IMR-90 (cell line): ENCODE results near the gene MRPS22. TPM values are rescaled to one million over a fixed set of nuclear protein-coding genes. Genes with fewer than 3 reads are reported as not detected.

ENCODE experiments used
- ATAC-seq: fragments of 200-7000 bp; cut with Tn5 transposase; 2 replicates; pipeline ENCODE4 v1.9.1; 2020; ENCODE audit warnings: low read depth, mild to moderate bottlenecking, moderate library complexity
- BruUV-seq: library from RNA; stranded (reverse); fragments of 400-500 nt; replicated peaks from 2 replicates; lab custom pipeline; 2021; lab: Mats Ljungman, UMichigan
- CTCF ChIA-PET: fragments of 300-600 bp; formaldehyde crosslinking; extraction: SDS; loops from one replicate; lab custom pipeline; 2021; ENCODE audit warnings: antibody characterized with exemption; lab: Yijun Ruan, JAX
- POLR2A ChIA-PET: fragments of 300-600 bp; sonication (Branson Sonifier 250); formaldehyde crosslinking; loops from one replicate; lab custom pipeline; 2022; ENCODE audit warnings: antibody characterized with exemption; ENCODE audit not compliant: unreplicated experiment; lab: Charles Lee
- DNase-seq: peaks from one replicate; pipeline ENCODE4 v3.0.0; 2013
- H2AFZ ChIP-seq: replicated peaks from 2 replicates; pipeline ENCODE3; 2013; ENCODE audit warnings: low read length, mild to moderate bottlenecking; ENCODE audit not compliant: poor library complexity
- H2AK5ac ChIP-seq: 2 replicates; pipeline ENCODE4 v1.6.1; 2013; ENCODE audit warnings: low read depth, low read length, inconsistent platforms
- H2AK9ac ChIP-seq: replicated peaks from 2 replicates; pipeline ENCODE3; 2013; ENCODE audit warnings: mild to moderate bottlenecking, low read depth, low read length, moderate library complexity; ENCODE audit not compliant: poor library complexity
- H2BK120ac ChIP-seq: 2 replicates; pipeline ENCODE4 v1.6.1; 2013; ENCODE audit warnings: low read depth, low read length, inconsistent platforms
- H2BK15ac ChIP-seq: 3 replicates; pipeline ENCODE4 v1.6.1; 2013; ENCODE audit warnings: low read depth, low read length, inconsistent platforms
- H2BK20ac ChIP-seq: 2 replicates; pipeline ENCODE4 v1.6.1; 2013; ENCODE audit warnings: low read depth, mild to moderate bottlenecking, inconsistent platforms, low read length, moderate library complexity
- H2BK5ac ChIP-seq: 2 replicates; pipeline ENCODE4 v1.6.1; 2013; ENCODE audit warnings: mild to moderate bottlenecking, low read depth, low read length, inconsistent platforms; ENCODE audit not compliant: poor library complexity, severe bottlenecking
- H3K14ac ChIP-seq: replicated peaks from 2 replicates; pipeline ENCODE4 v1.6.1; 2013; ENCODE audit warnings: low read depth, low read length, inconsistent platforms
- H3K18ac ChIP-seq: 2 replicates; pipeline ENCODE4 v1.6.1; 2013; ENCODE audit warnings: low read depth, low read length, control low read depth
- H3K23ac ChIP-seq: 2 replicates; pipeline ENCODE4 v1.6.1; 2013; ENCODE audit warnings: low read depth, low read length, inconsistent platforms
- H3K27ac ChIP-seq: 2 replicates; pipeline ENCODE4 v1.5.1; 2013; ENCODE audit warnings: mild to moderate bottlenecking, control low read depth, low read length; ENCODE audit not compliant: insufficient read depth
- H3K27me3 ChIP-seq: 2 replicates; pipeline ENCODE4 v1.6.1; 2013; ENCODE audit warnings: low read length; ENCODE audit not compliant: control insufficient read depth, insufficient read depth
- H3K36me3 ChIP-seq: 2 replicates; pipeline ENCODE4 v1.6.1; 2013; ENCODE audit warnings: low read length, mixed read lengths; ENCODE audit not compliant: control insufficient read depth, insufficient read depth
- H3K4ac ChIP-seq: 2 replicates; pipeline ENCODE4 v1.6.1; 2013; ENCODE audit warnings: low read depth, low read length, inconsistent platforms
- H3K4me1 ChIP-seq: 2 replicates; pipeline ENCODE4 v1.6.1; 2013; ENCODE audit warnings: low read length, mixed read lengths; ENCODE audit not compliant: control insufficient read depth, insufficient read depth
- H3K4me2 ChIP-seq: 2 replicates; pipeline ENCODE4 v1.6.1; 2013; ENCODE audit warnings: low read depth, mild to moderate bottlenecking, control low read depth, low read length, moderate library complexity
- H3K4me3 ChIP-seq: 2 replicates; pipeline ENCODE4 v1.5.1; 2013; ENCODE audit warnings: low read depth, mild to moderate bottlenecking, control low read depth, low read length, moderate library complexity; ENCODE audit not compliant: insufficient read depth
- H3K56ac ChIP-seq: 2 replicates; pipeline ENCODE4 v1.6.1; 2013; ENCODE audit warnings: low read length, inconsistent platforms; ENCODE audit not compliant: insufficient read depth; ENCODE audit errors: extremely low read depth
- H3K79me1 ChIP-seq, 2 experiments: 2 replicates each; pipeline ENCODE4 v1.6.1; 2013; ENCODE audit warnings: low read length in 2 of 2, inconsistent platforms in 1 of 2, low read depth in 1 of 2
- H3K9ac ChIP-seq: 2 replicates; pipeline ENCODE4 v1.6.1; 2013; ENCODE audit warnings: low read depth, low read length, control low read depth
- H3K9me1 ChIP-seq: 2 replicates; pipeline ENCODE4 v1.6.1; 2013; ENCODE audit warnings: low read length, inconsistent platforms; ENCODE audit not compliant: insufficient read depth
- H3K9me3 ChIP-seq: 2 replicates; pipeline ENCODE4 v1.6.1; 2013; ENCODE audit warnings: low read length; ENCODE audit not compliant: control insufficient read depth, insufficient read depth
- H4K20me1 ChIP-seq: 2 replicates; pipeline ENCODE4 v1.6.1; 2013; ENCODE audit warnings: low read length, inconsistent platforms; ENCODE audit not compliant: insufficient read depth
- H4K5ac ChIP-seq: 2 replicates; pipeline ENCODE4 v1.6.1; 2013; ENCODE audit warnings: mild to moderate bottlenecking, low read depth, low read length, control low read depth
- H4K8ac ChIP-seq, 2 experiments: 2 replicates each; pipeline ENCODE4 v1.6.1; 2013; ENCODE audit warnings: low read depth in 2 of 2, low read length in 2 of 2, control low read depth in 1 of 2, inconsistent platforms in 1 of 2
- H4K91ac ChIP-seq: 2 replicates; pipeline ENCODE4 v1.6.1; 2013; ENCODE audit warnings: low read depth, low read length, inconsistent platforms; ENCODE audit not compliant: insufficient read depth
- BHLHE40 ChIP-seq: fragments of 150-350 bp; IDR thresholded peaks from 2 replicates; pipeline ENCODE4 v1.6.1; 2016; ENCODE audit warnings: mild to moderate bottlenecking, low read depth, low read length
- CEBPB ChIP-seq: IDR thresholded peaks from 2 replicates; pipeline ENCODE4 v1.6.1; 2012; ENCODE audit warnings: low read depth, low read length, improper control_type of control experiment
- CHD1 ChIP-seq: IDR thresholded peaks from 2 replicates; pipeline ENCODE4 v1.6.1; 2012; ENCODE audit warnings: low read depth, low read length, improper control_type of control experiment
- MAFK ChIP-seq: IDR thresholded peaks from 2 replicates; pipeline ENCODE4 v1.6.1; 2012; ENCODE audit warnings: low read depth, low read length, improper control_type of control experiment
- MAZ ChIP-seq: IDR thresholded peaks from 2 replicates; pipeline ENCODE4 v1.6.1; 2012; ENCODE audit warnings: low read depth, mild to moderate bottlenecking, low read length, improper control_type of control experiment, moderate library complexity, borderline replicate concordance
- MXI1 ChIP-seq: IDR thresholded peaks from 2 replicates; pipeline ENCODE4 v1.6.1; 2012; ENCODE audit warnings: low read depth, mild to moderate bottlenecking, low read length, moderate library complexity, borderline replicate concordance
- NFE2L2 ChIP-seq: fragments of 150-350 bp; IDR thresholded peaks from 2 replicates; pipeline ENCODE4 v1.6.1; 2016; ENCODE audit warnings: low read depth, mild to moderate bottlenecking, low read length
- POLR2A ChIP-seq: IDR thresholded peaks from 2 replicates; pipeline ENCODE4 v1.6.1; 2012; ENCODE audit warnings: mild to moderate bottlenecking, low read depth, low read length
- RAD21 ChIP-seq: IDR thresholded peaks from 2 replicates; pipeline ENCODE4 v1.6.1; 2012; ENCODE audit warnings: low read length, improper control_type of control experiment
- RCOR1 ChIP-seq: IDR thresholded peaks from 2 replicates; pipeline ENCODE4 v1.6.1; 2012; ENCODE audit warnings: mild to moderate bottlenecking, low read length, improper control_type of control experiment; ENCODE audit not compliant: insufficient replicate concordance
- RFX5 ChIP-seq: IDR thresholded peaks from 2 replicates; pipeline ENCODE4 v1.8.0; 2012; ENCODE audit warnings: low read depth, mild to moderate bottlenecking, low read length, moderate library complexity
- SMC3 ChIP-seq: fragments of 150-350 bp; IDR thresholded peaks from 2 replicates; pipeline ENCODE4 v1.6.1; 2016; ENCODE audit warnings: low read depth, mild to moderate bottlenecking, antibody characterized with exemption, low read length, moderate library complexity
- WGBS, 2 experiments: methylation state at CpG; one replicate each; pipeline versions ENCODE4 v1.1.5 to v1.1.7; 2013; ENCODE audit warnings: missing lambda C conversion rate in 2 of 2; ENCODE audit not compliant: insufficient read length in 1 of 2; ENCODE audit errors: extremely low coverage in 2 of 2; 5-methylcytosine and 5-hydroxymethylcytosine counted together
- dilution Hi-C: fragments of 300-500 bp; cut with HindIII; formaldehyde crosslinking; loops from one replicate; pipeline ENCODE4 v1.14.3; 2018; ENCODE audit warnings: low sequenced_read_pairs; ENCODE audit not compliant: unreplicated experiment
- in situ Hi-C: fragments of 300-500 bp; cut with MboI; formaldehyde crosslinking; loops from 3 replicates; pipeline ENCODE4 v1.14.3; 2019; ENCODE audit warnings: low sequenced_read_pairs, inconsistent platforms, mixed read lengths
- intact Hi-C: fragments of 100-400 bp; cut with micrococcal nuclease; formaldehyde crosslinking; loops from 2 replicates; pipeline ENCODE4 v1.10.0; 2022
- polyA plus RNA-seq, 3 experiments: library from polyadenylated mRNA; depleted of rRNA; stranded (reverse); fragments of >200 nt; gene quantifications; 2 replicates each; pipeline ENCODE4 v1.2.3, GENCODE V29; 2012; ENCODE audit warnings: low replicate concordance in 1 of 3
- total RNA-seq: library from RNA; depleted of rRNA; stranded (reverse); fragments of >200 nt; gene quantifications from 2 replicates; pipeline ENCODE4 v1.2.3, GENCODE V29; 2012
- TF ChIP-seq, protein P1 (sequence below): conservative IDR thresholded peaks from 2 replicates; pipeline ENCODE4 v1.5.1; 2012; ENCODE audit warnings: mild to moderate bottlenecking, low read depth, low read length, improper control_type of control experiment
- TF ChIP-seq, protein P2 (sequence below): fragments of 150-350 bp; IDR thresholded peaks from 2 replicates; pipeline ENCODE4 v1.6.1; 2016; ENCODE audit warnings: low read depth, mild to moderate bottlenecking, low read length, moderate library complexity, borderline replicate concordance

Gene MRPS22
- total and polyA plus RNA-seq, 2 of the 4 experiments (the other 2 are of a cell fraction): 54.5 to 72.4 TPM

DNA sequence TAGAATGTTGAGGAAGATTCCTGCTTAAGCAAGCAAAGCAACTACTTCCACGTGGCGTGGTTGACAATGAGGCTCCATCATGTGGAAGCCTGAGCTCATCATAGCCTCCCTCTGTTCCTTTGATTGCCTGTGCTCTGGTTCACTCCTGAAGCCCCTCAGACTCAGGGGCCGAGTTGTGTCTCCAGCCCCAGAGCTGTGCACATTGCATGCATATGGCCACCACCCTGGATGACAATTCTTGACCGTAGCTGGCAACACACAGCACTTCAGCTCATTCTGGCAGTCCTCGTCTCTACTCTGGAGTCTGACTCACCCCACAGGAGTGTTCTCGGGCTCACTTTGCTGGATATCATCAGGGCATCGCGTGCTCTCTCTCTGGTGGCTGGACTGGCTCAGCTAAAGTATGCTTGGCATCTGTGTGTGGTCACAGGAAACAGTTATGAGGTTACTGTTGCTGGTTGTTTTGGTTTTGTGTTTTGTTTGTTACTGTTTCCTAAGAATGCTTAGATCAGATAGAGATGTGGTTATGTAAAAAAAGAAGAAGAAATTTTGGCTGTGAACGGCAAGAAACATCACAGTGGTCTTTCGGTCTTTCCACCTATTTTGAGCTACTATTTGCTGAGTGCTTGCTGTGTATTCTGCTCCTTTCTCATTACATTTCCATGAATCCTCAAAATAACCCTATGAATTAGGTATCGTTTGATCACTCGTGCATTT, 41.6 kb upstream of the MRPS22 start:
- Histone ChIP-seq H3K56ac (peak overlapping the region; percentile 79), H3K27ac (peak overlapping the region; percentile 87), H3K79me1 (no peaks in the 10 kb centered on the region), H3K27me3 (no peaks in the 10 kb centered on the region), H3K4me1 (peaks cover 32% of the 10 kb centered on the region), H2BK20ac (peak overlapping the region; percentile 97), H3K4ac (peak overlapping the region; percentile 98), H2AFZ (peak overlapping the region; percentile 36), H2BK5ac (peak overlapping the region; percentile 97), H4K91ac (peak overlapping the region; percentile 99), H4K5ac (peak overlapping the region; percentile 96), H2BK120ac (peak overlapping the region; percentile 98), H3K9me1 (peaks cover 33% of the 10 kb centered on the region), H3K18ac (peak overlapping the region; percentile 98), H4K20me1 (no peaks in the 10 kb centered on the region), H3K9ac (peak overlapping the region; percentile 7; the same call in 1 of the 2 replicates), H2AK5ac (peak overlapping the region; percentile 95), H4K8ac (peak overlapping the region; percentile 82 to 89), H3K36me3 (no peaks in the 10 kb centered on the region), H3K23ac (peak overlapping the region; percentile 88), H2BK15ac (peak overlapping the region; percentile 99; the same call in 2 of the 3 replicates), H2AK9ac (peak overlapping the region; percentile 80), H3K4me3 (no peak overlapping the region), H3K9me3 (peaks cover 2% of the 10 kb centered on the region; the same call in 1 of the 2 replicates), H3K4me2 (peak overlapping the region; percentile 58), H3K14ac (peak overlapping the region; percentile 50)
- ChIA-PET CTCF (interaction anchor here (0.8 to 1.6 kb wide), 4 partner anchors 17 to 190 kb away, joined by 3 to 8 read pairs (median 4); no protein-coding TSS in a partner anchor), POLR2A (interaction anchor here (0.5 to 1.3 kb wide), 4 partner anchors 11 to 369 kb away, joined by 3 to 6 read pairs (median 4); no protein-coding TSS in a partner anchor)
- BruUV-seq: no TSS peak
- in situ Hi-C loops: no loop called here
- peak; percentile 99 for DNase-seq
- intact Hi-C loops: no loop called here
- dilution Hi-C loops: no loop called here
- peak; percentile 91 for ATAC-seq
- 74% methylated on average over 3 of the region's 12 CpGs; no CpG with 5 or more reads in 1 of the 2 experiments for WGBS, 2 experiments
- TF ChIP-seq RAD21 (peak; percentile 23; the same call in 1 of the 2 replicates), BHLHE40 (peak; percentile 95), RFX5 (0 out of 2 replicates have a peak, but pooled peaks have one; percentile 16), CEBPB (peak; percentile 77), NFE2L2 (no peak), CHD1 (no peak), POLR2A (no peak), SMC3 (0 out of 2 replicates have a peak, but pooled peaks have one; percentile 5), MXI1 (peak; percentile 65; the same call in 1 of the 2 replicates), RCOR1 (peak; percentile 94), MAZ (no peak), MAFK (peak; percentile 38; the same call in 1 of the 2 replicates)
- TF ChIP-seq, protein P1, sequence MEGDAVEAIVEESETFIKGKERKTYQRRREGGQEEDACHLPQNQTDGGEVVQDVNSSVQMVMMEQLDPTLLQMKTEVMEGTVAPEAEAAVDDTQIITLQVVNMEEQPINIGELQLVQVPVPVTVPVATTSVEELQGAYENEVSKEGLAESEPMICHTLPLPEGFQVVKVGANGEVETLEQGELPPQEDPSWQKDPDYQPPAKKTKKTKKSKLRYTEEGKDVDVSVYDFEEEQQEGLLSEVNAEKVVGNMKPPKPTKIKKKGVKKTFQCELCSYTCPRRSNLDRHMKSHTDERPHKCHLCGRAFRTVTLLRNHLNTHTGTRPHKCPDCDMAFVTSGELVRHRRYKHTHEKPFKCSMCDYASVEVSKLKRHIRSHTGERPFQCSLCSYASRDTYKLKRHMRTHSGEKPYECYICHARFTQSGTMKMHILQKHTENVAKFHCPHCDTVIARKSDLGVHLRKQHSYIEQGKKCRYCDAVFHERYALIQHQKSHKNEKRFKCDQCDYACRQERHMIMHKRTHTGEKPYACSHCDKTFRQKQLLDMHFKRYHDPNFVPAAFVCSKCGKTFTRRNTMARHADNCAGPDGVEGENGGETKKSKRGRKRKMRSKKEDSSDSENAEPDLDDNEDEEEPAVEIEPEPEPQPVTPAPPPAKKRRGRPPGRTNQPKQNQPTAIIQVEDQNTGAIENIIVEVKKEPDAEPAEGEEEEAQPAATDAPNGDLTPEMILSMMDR: no peak
- TF ChIP-seq, protein P2, sequence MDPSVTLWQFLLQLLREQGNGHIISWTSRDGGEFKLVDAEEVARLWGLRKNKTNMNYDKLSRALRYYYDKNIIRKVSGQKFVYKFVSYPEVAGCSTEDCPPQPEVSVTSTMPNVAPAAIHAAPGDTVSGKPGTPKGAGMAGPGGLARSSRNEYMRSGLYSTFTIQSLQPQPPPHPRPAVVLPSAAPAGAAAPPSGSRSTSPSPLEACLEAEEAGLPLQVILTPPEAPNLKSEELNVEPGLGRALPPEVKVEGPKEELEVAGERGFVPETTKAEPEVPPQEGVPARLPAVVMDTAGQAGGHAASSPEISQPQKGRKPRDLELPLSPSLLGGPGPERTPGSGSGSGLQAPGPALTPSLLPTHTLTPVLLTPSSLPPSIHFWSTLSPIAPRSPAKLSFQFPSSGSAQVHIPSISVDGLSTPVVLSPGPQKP: no peak
